Neural cell (in vitro differentiated cells): ENCODE data around the gene ARHGAP40.

Experiments used
- CTCF ChIP-seq: fragments of 450-650 bp; IDR thresholded peaks from 2 replicates; pipeline ENCODE4 v1.5.1; 2014; ENCODE audit warnings: antibody characterized with exemption, mild to moderate bottlenecking, moderate library complexity; ENCODE audit not compliant: poor library complexity, severe bottlenecking
- EZH2 ChIP-seq: fragments of 200-600, 300-800 bp; shearing (Covaris generic), sonication (generic); IDR thresholded peaks from 2 replicates; pipeline ENCODE4 v1.6.1; 2014; ENCODE audit warnings: antibody characterized with exemption, low read length, borderline replicate concordance, mild to moderate bottlenecking; ENCODE audit not compliant: insufficient read depth, poor library complexity, severe bottlenecking
- MXI1 ChIP-seq: fragments of 450-650 bp; conservative IDR thresholded peaks from 2 replicates; pipeline ENCODE4 v1.6.1; 2014; ENCODE audit warnings: antibody characterized with exemption, mild to moderate bottlenecking; ENCODE audit not compliant: poor library complexity, severe bottlenecking
- POLR2AphosphoS5 ChIP-seq: IDR thresholded peaks from 2 replicates; pipeline ENCODE4 v1.6.1; 2012
- REST ChIP-seq: IDR thresholded peaks from 2 replicates; pipeline ENCODE4 v1.6.1; 2012; ENCODE audit warnings: borderline replicate concordance
- SMC3 ChIP-seq: fragments of 450-650 bp; conservative IDR thresholded peaks from 2 replicates; pipeline ENCODE4 v1.6.1; 2014; ENCODE audit warnings: antibody characterized with exemption, mild to moderate bottlenecking, moderate library complexity; ENCODE audit not compliant: poor library complexity

GRCh38 chr20:38620441-38620840 is 18.8 kb downstream of the ARHGAP40 start:
- TF ChIP-seq MXI1 (no peak), CTCF (no peak), REST (no peak), SMC3 (no peak), EZH2 (no peak), POLR2AphosphoS5 (no peak)
